NT2/D1 (cell line): Measurements from ENCODE around the gene UBXN10.

Source experiments
- SUZ12 ChIP-seq: IDR thresholded peaks from 2 replicates; pipeline ENCODE4 v1.6.1; 2011; ENCODE audit not compliant: insufficient read length, insufficient read depth; ENCODE audit errors: extremely low read depth
- ZNF274 ChIP-seq: IDR thresholded peaks from 2 replicates; pipeline ENCODE4 v1.6.1; 2011; ENCODE audit warnings: mild to moderate bottlenecking, low read depth, low read length

DNA sequence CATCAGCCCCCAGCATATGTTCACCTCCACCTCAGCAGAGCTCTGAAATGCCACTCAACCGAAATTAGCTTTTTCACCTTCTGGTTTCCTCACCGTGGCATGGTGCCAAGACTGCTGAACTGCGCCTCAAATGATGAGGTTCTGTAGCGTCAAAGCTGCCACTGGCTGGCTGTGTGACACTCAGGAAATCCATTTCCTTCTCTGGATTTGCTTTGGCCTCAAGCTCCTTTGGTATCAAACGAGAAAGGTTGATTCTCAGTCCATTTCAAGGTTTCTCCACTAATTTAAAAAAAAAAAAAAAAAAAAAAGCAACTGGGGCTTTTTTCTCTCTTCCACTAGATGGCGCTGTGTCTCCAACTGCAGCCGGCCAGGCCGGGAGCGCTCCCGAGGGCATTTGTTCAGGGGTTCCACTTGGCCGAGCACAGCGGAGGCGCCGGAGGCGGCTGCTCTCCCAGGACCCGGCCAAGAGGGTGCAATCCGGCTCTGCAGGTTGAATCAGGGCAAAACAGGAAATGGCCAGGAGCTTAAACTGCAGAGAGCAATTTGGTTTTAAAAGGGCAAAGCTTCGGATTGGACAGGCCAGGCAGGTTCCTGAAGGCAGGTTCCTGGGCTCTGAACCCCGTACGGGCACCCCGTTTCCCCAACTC lies 26.9 kb downstream of the UBXN10 start:
- TF ChIP-seq SUZ12 = no peak
- no peak for TF ChIP-seq ZNF274
